ENCODE results near the gene PMEL.

PMEL gene

DNA sequence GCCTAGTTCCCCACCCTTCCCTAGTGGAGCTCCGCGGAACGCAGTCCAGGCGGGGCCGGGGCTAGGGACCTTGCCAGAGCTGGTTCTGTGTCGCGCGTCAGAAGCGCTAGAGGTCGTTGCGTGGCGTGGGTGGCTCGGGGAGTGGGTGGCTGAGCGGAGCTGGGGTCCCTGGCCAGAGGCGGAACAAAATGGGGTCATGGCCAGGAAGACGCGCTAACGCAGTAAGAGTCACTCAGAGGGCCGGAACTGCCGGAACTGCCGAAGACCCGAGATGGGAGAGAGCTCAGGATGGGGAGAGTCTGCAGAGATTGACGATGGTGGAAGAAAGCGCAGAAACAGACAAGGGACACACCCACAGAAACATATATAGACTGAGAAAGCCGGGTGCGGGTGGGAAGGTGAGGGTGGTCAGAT is 30.1 kb downstream of the PMEL start:
- DNase-seq, result no peak
- Histone ChIP-seq H3K36me3 (replicated peaks) (peaks cover 2% of the 10 kb centered on the region), H3K27me3 (replicated peaks) (no peaks in the 10 kb centered on the region), H3K27ac (no peak overlapping the region), H3K4me3 (ENCODE audit: low read depth, low read length) (peak overlapping the region; percentile 44)
- peak; percentile 16 for TF ChIP-seq CTCF (IDR thresholded peaks at IDR 0.05; ENCODE audit: low read depth, low read length, missing control alignments)
- in situ Hi-C loops (cut with HindIII; ENCODE audit: low pct_ligation_motif_present, low sequenced_read_pairs), result no loop called here

DNA sequence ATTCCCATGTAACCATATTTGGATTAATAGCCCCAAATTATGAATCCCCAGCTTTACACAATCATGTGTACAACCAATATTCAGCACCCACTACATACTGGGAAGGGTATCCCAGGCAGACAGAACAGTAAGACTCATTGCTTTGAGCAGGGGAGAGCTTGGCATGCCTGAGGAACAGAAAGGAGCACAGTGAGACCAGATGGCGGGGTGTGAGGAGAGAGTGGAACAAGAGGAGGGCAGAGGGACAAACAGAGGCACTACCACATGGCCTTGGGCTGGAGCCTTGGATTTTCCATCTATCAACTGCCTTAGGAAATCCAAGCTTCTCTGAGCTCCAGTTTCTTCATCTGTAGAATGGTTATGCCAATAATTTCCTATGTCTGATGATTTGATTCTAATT is 31.1 kb downstream of the PMEL start:
- no peak for DNase-seq
- no peaks in the 10 kb centered on the region for H3K27me3 ChIP-seq (replicated peaks)
- no peak overlapping the region for H3K4me3 ChIP-seq (ENCODE audit: low read depth, low read length)
- in situ Hi-C loops (cut with HindIII; ENCODE audit: low pct_ligation_motif_present, low sequenced_read_pairs), result no loop called here
- peaks cover 2% of the 10 kb centered on the region for H3K36me3 ChIP-seq (replicated peaks)
- no peak for TF ChIP-seq CTCF (IDR thresholded peaks at IDR 0.05; ENCODE audit: low read depth, low read length, missing control alignments)
- no peak overlapping the region for H3K27ac ChIP-seq

DNA sequence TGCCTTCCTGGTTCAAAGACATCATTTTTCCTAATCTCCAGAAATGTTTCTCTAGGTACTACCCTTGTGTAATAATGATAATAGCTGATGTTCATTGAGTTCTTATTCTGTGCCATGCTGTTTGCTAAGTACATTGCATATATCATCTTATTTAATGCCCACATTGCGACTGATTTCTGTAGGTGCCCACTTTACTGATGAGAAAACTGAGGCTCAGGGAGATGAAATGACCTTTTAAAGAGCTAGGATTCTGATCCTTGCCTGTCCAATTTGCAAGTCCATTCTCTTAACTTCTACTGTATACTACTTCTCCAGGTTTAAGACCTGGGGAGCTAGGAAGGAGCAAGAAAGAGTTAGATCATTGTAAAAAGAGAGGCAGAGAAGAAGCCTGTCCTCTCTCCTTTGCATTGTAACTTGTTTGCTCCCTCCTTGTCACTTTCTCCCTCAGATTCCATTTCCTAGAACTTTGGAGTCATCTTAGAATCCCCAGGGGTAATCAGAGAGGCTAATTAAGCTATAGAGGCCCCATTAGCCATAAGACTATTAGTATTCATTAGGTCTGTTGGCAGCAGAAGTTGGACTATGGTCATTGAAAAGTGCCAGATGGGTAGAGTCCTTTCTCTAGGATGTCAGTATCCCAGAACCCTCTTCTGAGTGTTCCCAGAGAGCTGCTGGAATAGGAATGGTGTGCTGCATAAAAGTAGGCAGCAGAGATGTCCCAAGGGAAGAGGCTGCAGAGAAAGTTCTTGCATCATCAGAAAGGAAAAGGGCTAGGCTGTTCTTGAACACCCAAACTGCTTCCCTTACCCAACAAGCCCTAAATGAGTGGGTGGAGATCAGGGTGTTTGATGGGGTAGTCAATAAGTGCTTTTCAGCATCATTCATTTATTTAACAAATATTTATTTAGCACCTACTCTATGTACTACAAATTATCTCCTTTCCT is 31.8 kb downstream of the PMEL start:
- Histone ChIP-seq H3K27me3 (replicated peaks) (no peaks in the 10 kb centered on the region), H3K27ac (no peak overlapping the region), H3K36me3 (replicated peaks) (no peaks in the 10 kb centered on the region), H3K4me3 (ENCODE audit: low read depth, low read length) (no peak overlapping the region)
- no peak for DNase-seq
- in situ Hi-C loops (cut with HindIII; ENCODE audit: low pct_ligation_motif_present, low sequenced_read_pairs), result no loop called here
- TF ChIP-seq CTCF (IDR thresholded peaks at IDR 0.05; ENCODE audit: low read depth, low read length, missing control alignments), result no peak

GRCh38 chr12:55933169-55933798 is 32.6 kb downstream of the PMEL start:
- in situ Hi-C loops (cut with HindIII; ENCODE audit: low pct_ligation_motif_present, low sequenced_read_pairs), result no loop called here
- Histone ChIP-seq H3K27me3 (replicated peaks) (no peaks in the 10 kb centered on the region), H3K36me3 (replicated peaks) (no peaks in the 10 kb centered on the region), H3K4me3 (ENCODE audit: low read depth, low read length) (no peak overlapping the region), H3K27ac (no peak overlapping the region)
- TF ChIP-seq CTCF (IDR thresholded peaks at IDR 0.05; ENCODE audit: low read depth, low read length, missing control alignments), result no peak
- no peak for DNase-seq

DNA sequence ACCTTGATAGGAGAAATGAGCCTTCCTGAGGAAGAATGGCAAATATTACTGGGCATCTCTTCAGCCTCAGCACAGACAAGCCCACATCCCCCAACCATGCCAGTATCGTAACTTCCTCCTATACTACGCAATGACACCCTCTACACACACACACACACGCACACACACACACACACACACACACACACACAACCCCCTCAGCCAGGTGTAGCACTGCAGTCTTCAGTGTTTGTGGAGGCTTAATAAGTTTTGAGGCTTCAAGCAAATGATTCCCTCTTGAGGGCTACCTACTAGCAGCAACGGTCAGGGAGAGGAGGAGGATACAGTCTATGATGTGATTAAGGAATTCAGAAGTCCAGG is 33.3 kb downstream of the PMEL start:
- H3K4me3 ChIP-seq (ENCODE audit: low read depth, low read length), result peak overlapping the region; percentile 81
- H3K27ac ChIP-seq, result no peak overlapping the region
- no peaks in the 10 kb centered on the region for H3K36me3 ChIP-seq (replicated peaks)
- DNase-seq, result peak; percentile 27
- in situ Hi-C loops (cut with HindIII; ENCODE audit: low pct_ligation_motif_present, low sequenced_read_pairs), result no loop called here
- no peaks in the 10 kb centered on the region for H3K27me3 ChIP-seq (replicated peaks)
- no peak for TF ChIP-seq CTCF (IDR thresholded peaks at IDR 0.05; ENCODE audit: low read depth, low read length, missing control alignments)
